C4-2B (cell line): ENCODE data around the gene FAM110A.

Experiments
- ZFX ChIP-seq: fragments of 450-650 bp; IDR thresholded peaks from 2 replicates; pipeline ENCODE4 v1.6.1; 2017
- TF ChIP-seq, protein P1 (sequence below): fragments of 450-650 bp; conservative IDR thresholded peaks from 2 replicates; pipeline ENCODE4 v1.5.1; 2017; ENCODE audit warnings: mild to moderate bottlenecking

DNA sequence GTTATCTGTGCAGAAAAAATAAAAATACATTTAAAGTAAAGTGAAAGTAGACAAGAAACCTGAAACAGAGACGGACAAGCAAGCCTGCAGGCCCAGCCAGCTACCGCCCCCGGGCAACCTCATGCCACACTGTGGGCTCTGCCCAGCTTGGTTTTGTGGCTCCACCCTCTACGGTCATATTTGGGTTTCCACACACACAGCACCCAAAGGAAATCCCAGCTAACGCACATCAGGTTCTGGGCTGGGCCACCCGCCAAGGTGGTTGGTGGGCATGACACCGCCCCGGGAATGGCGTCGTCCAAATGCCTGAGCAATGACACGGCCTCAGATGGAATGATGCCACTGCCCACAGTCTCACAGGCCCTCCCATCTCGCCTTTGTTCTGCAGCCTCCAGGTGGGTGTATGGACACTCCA is 22.9 kb downstream of the FAM110A start:
- TF ChIP-seq, protein P1, sequence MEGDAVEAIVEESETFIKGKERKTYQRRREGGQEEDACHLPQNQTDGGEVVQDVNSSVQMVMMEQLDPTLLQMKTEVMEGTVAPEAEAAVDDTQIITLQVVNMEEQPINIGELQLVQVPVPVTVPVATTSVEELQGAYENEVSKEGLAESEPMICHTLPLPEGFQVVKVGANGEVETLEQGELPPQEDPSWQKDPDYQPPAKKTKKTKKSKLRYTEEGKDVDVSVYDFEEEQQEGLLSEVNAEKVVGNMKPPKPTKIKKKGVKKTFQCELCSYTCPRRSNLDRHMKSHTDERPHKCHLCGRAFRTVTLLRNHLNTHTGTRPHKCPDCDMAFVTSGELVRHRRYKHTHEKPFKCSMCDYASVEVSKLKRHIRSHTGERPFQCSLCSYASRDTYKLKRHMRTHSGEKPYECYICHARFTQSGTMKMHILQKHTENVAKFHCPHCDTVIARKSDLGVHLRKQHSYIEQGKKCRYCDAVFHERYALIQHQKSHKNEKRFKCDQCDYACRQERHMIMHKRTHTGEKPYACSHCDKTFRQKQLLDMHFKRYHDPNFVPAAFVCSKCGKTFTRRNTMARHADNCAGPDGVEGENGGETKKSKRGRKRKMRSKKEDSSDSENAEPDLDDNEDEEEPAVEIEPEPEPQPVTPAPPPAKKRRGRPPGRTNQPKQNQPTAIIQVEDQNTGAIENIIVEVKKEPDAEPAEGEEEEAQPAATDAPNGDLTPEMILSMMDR, result no peak
- TF ChIP-seq ZFX, result no peak
